Pancreas (tissue), 10 donors: ENCODE results near the gene DUSP14. TPM values are rescaled to one million over a fixed set of nuclear protein-coding genes. Genes with fewer than 3 reads are reported as not detected.

ENCODE experiments used
- ATAC-seq, 4 donors: fragments of 200-7000 bp; cut with Tn5 transposase; one replicate each; pipeline versions ENCODE4 v1.8.0 to v1.9.1; 2020; ENCODE audit warnings: mild to moderate bottlenecking in 4 of 4, moderate library complexity in 4 of 4
- DNase-seq, 6 donors: peaks; one replicate each; pipeline ENCODE4 v3.0.0-alpha.2; 2020
- FAIRE-seq: peaks from 2 replicates; lab custom pipeline; 2012; peaks lifted over from hg19 to GRCh38; lab: Jason Lieb, UNC
- H3K27ac ChIP-seq, 4 donors: fragments of 200-600 bp; sonication (generic); 1 replicate in 3 of 4; 2 replicates in 1 of 4; pipeline versions ENCODE4 v1.5.0 to v1.8.0; 2020
- H3K27me3 ChIP-seq, 4 donors: fragments of 200-600 bp; one replicate each; pipeline ENCODE4 v1.8.0; 2021
- H3K36me3 ChIP-seq, 3 donors: fragments of 200-600 bp; sonication (generic) in 1 of 3; one replicate each; pipeline versions ENCODE4 v1.5.0 to v1.8.0; 2020 to 2021
- H3K4me1 ChIP-seq, 3 donors: fragments of 200-600 bp; one replicate each; pipeline ENCODE4 v1.8.0; 2021
- H3K4me3 ChIP-seq, 4 donors: fragments of 200-600 bp; sonication (generic) in 2 of 4; one replicate each; pipeline versions ENCODE4 v1.5.0 to v1.8.0; 2020 to 2021
- H3K9me3 ChIP-seq, 4 donors: fragments of 200-600 bp; one replicate each; pipeline ENCODE4 v1.8.0; 2021
- CTCF ChIP-seq, 4 donors: fragments of 200-600 bp; sonication (generic) in 3 of 4; IDR thresholded peaks; one replicate each; pipeline versions ENCODE4 v1.5.0 to v1.8.0; 2021; ENCODE audit warnings: antibody characterized with exemption in 4 of 4
- WGBS, 2 donors: extraction: QIAGEN DNeasy Blood & Tissue Kit; methylation state at CpG; one replicate each; pipeline ENCODE4 v1.1.7; 2013; 5-methylcytosine and 5-hydroxymethylcytosine counted together
- intact Hi-C, 3 donors: fragments of 100-400 bp; cut with DNase I; formaldehyde crosslinking; loops; one replicate each; pipeline versions ENCODE4 v1.11.1 to v1.14.2; 2022
- polyA plus RNA-seq, 2 donors: library from polyadenylated mRNA; stranded (reverse); fragments of 200-250 nt; gene quantifications; one replicate each; pipeline ENCODE4 v1.2.3, GENCODE V29; 2013
- total RNA-seq, 6 donors: library from RNA; stranded (reverse); fragmentation: NEBNext Ultra II Directional in 4 of 6; extraction: Animal tissue kit (Norgen Biotek cat#: 25700) in 4 of 6; gene quantifications; one replicate each; pipeline versions ENCODE4 v1.2.1 to v1.2.4, GENCODE V29; 2021 to 2023
- donor health status: healthy with polysubstance abuse.
- donor health status: DM: no; HTN: no; CAD: no; lungs with moderate emphysema.
- donor health status: DM: no; HTN: no; CAD: no.
- donor health status: control.
- donor health status: control.
- donor health status: Bipolar disorder and iron deficiency.
- donor health status: DM: yes; HTN: yes; CAD: no.
- donor health status: DM: no; HTN: no; CAD: no.
- donor health status: DM: no; HTN: no; CAD: no.
- donor health status: DM: yes; HTN: yes; CAD: no.

DUSP14 gene
- total and polyA plus RNA-seq, 8 donors = 2.7 to 6.4 (median 4.4) TPM

GRCh38 chr17:37557482-37557881 lies 67.8 kb downstream of the DUSP14 start:
- H3K27ac ChIP-seq = peak overlapping the region in 1 of 4 donors; percentile 13
- intact Hi-C loops = no loop called here
- FAIRE-seq = no peak
- WGBS, 2 donors = 93 to 99% methylated on average over 2 of the region's 2 CpGs
- H3K4me3 ChIP-seq = no peak overlapping the region
- H3K27me3 ChIP-seq = no peaks in the 10 kb centered on the region
- TF ChIP-seq CTCF (IDR thresholded peaks at IDR 0.05) = no peak
- no peaks in the 10 kb centered on the region for H3K4me1 ChIP-seq
- no peaks in the 10 kb centered on the region for H3K9me3 ChIP-seq
- DNase-seq = no peak
- ATAC-seq = no peak
- peaks cover 0 to 37% (median 3%) of the 10 kb centered on the region in 3 donors for H3K36me3 ChIP-seq

GRCh38 chr17:37558299-37558698 lies 68.6 kb downstream of the DUSP14 start:
- FAIRE-seq (no peak), ATAC-seq (no peak), DNase-seq (no peak)
- no peak for TF ChIP-seq CTCF (IDR thresholded peaks at IDR 0.05)
- Histone ChIP-seq H3K36me3 (peaks cover 0 to 37% (median 3%) of the 10 kb centered on the region in 3 donors), H3K4me1 (no peaks in the 10 kb centered on the region), H3K27me3 (no peaks in the 10 kb centered on the region), H3K4me3 (no peak overlapping the region), H3K9me3 (no peaks in the 10 kb centered on the region), H3K27ac (no peak overlapping the region)
- intact Hi-C loops = no loop called here
- WGBS, 2 donors = 96 to 97% methylated on average over 2 of the region's 2 CpGs

- Histone ChIP-seq H3K27ac (no peak overlapping the region), H3K9me3 (no peaks in the 10 kb centered on the region), H3K4me3 (no peak overlapping the region), H3K36me3 (peaks cover 0 to 40% (median 5%) of the 10 kb centered on the region in 3 donors), H3K27me3 (no peaks in the 10 kb centered on the region), H3K4me1 (no peaks in the 10 kb centered on the region)
- WGBS, 2 donors = 84% methylated on average over 5 of the region's 5 CpGs
- FAIRE-seq (no peak), DNase-seq (no peak), ATAC-seq (no peak)
- intact Hi-C loops = no loop called here
- no peak for TF ChIP-seq CTCF (IDR thresholded peaks at IDR 0.05)
Measured at GRCh38 chr17:37562016-37562745, 72.5 kb downstream of the DUSP14 start.

Other genes with a start within 250 kb of the DUSP14 start
- gene C17orf78, start 113.9 kb upstream of the DUSP14 start, total RNA-seq = not detected
- not detected for gene C17orf78, start 113.9 kb upstream of the DUSP14 start, polyA plus RNA-seq
- 10 to 100 TPM in 5 of 6 donors, 1 to 10 TPM in 1; 9.1 to 31.6 (median 14.9) TPM for gene ACACA, start 83.1 kb upstream of the DUSP14 start, total RNA-seq
- gene ACACA, start 83.1 kb upstream of the DUSP14 start, polyA plus RNA-seq = 10 to 100 TPM; 11.3 to 12.4 TPM
- 10 to 100 TPM in 3 of 6 donors, 1 to 10 TPM in 3; 7.7 to 11.9 (median 10.1) TPM for gene TADA2A, start 83.0 kb upstream of the DUSP14 start, total RNA-seq
- gene TADA2A, start 83.0 kb upstream of the DUSP14 start, polyA plus RNA-seq = 1 to 10 TPM; 5.2 to 10.0 TPM
- 10 to 100 TPM; 14.1 to 26.0 (median 18.4) TPM for gene SYNRG, start 119.5 kb downstream of the DUSP14 start, total RNA-seq
- gene SYNRG, start 119.5 kb downstream of the DUSP14 start, polyA plus RNA-seq = 1 to 10 TPM; 7.4 to 9.7 TPM
- gene DDX52, start 153.6 kb downstream of the DUSP14 start, total RNA-seq = 10 to 100 TPM in 4 of 6 donors, 1 to 10 TPM in 2; 9.5 to 21.4 (median 11.1) TPM
- 1 to 10 TPM; 7.7 to 9.3 TPM for gene DDX52, start 153.6 kb downstream of the DUSP14 start, polyA plus RNA-seq